ENCODE results near the gene RIT2. TPM values are rescaled to one million over a fixed set of nuclear protein-coding genes. Genes with fewer than 3 reads are reported as not detected.

Gene RIT2
- total and polyA plus RNA-seq, 2 of the 4 experiments (the other 2 are of a cell fraction) = not detected

DNA sequence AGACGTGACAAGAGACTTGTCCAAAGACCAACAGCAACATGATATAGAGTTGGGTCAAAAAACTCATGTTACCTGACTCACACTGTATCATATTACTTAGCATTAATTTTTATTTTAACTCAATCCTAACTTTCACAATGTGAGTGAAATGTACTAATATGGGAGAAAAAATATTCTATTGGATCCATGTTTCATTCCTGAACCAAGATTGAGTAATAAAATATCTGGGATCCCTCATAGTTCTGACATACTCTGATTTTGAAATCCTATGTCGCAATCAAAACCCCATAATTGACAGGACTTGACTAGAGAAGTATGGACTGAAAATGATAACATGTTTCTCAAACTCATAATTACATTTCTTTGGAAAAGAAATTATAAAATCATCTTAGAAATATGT lies 190.4 kb downstream of the RIT2 start:
- CTCF ChIA-PET = no interaction called here
- no CpG with 5 or more reads among the region's 2 CpGs for WGBS, 2 experiments (ENCODE audit: extremely low coverage in 2 of 2, insufficient read length in 1 of 2)

More for the DNA sequence above, 190.4 kb downstream of the RIT2 start:
- TF ChIP-seq, protein P1, sequence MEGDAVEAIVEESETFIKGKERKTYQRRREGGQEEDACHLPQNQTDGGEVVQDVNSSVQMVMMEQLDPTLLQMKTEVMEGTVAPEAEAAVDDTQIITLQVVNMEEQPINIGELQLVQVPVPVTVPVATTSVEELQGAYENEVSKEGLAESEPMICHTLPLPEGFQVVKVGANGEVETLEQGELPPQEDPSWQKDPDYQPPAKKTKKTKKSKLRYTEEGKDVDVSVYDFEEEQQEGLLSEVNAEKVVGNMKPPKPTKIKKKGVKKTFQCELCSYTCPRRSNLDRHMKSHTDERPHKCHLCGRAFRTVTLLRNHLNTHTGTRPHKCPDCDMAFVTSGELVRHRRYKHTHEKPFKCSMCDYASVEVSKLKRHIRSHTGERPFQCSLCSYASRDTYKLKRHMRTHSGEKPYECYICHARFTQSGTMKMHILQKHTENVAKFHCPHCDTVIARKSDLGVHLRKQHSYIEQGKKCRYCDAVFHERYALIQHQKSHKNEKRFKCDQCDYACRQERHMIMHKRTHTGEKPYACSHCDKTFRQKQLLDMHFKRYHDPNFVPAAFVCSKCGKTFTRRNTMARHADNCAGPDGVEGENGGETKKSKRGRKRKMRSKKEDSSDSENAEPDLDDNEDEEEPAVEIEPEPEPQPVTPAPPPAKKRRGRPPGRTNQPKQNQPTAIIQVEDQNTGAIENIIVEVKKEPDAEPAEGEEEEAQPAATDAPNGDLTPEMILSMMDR (conservative IDR thresholded peaks at IDR 0.05; ENCODE audit: low read depth, low read length) = no peak
- no peak for TF ChIP-seq RAD21 (IDR thresholded peaks at IDR 0.05; ENCODE audit: low read length)
- TF ChIP-seq CEBPB (IDR thresholded peaks at IDR 0.05; ENCODE audit: low read depth, low read length) = peak; percentile 58; the same call in 1 of the 2 replicates
- no peak for TF ChIP-seq USF2 (IDR thresholded peaks at IDR 0.05; ENCODE audit: low read depth, low read length)
- no peak for TF ChIP-seq FOS (IDR thresholded peaks at IDR 0.05; ENCODE audit: low read depth, low read length)
- TF ChIP-seq RCOR1 (IDR thresholded peaks at IDR 0.05; ENCODE audit: insufficient replicate concordance, low read length) = no peak
- TF ChIP-seq, protein P2, sequence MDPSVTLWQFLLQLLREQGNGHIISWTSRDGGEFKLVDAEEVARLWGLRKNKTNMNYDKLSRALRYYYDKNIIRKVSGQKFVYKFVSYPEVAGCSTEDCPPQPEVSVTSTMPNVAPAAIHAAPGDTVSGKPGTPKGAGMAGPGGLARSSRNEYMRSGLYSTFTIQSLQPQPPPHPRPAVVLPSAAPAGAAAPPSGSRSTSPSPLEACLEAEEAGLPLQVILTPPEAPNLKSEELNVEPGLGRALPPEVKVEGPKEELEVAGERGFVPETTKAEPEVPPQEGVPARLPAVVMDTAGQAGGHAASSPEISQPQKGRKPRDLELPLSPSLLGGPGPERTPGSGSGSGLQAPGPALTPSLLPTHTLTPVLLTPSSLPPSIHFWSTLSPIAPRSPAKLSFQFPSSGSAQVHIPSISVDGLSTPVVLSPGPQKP (IDR thresholded peaks at IDR 0.05; ENCODE audit: borderline replicate concordance, low read depth, low read length) = no peak
- TF ChIP-seq MAZ (IDR thresholded peaks at IDR 0.05; ENCODE audit: borderline replicate concordance, low read depth, low read length) = no peak
- Histone ChIP-seq H3K14ac (replicated peaks; ENCODE audit: low read depth, low read length) (no peak overlapping the region), H3K18ac (ENCODE audit: low read depth, low read length) (no peak overlapping the region), H4K91ac (ENCODE audit: insufficient read depth, low read depth, low read length) (no peak overlapping the region), H3K36me3 (ENCODE audit: control insufficient read depth, insufficient read depth, low read length) (no peaks in the 10 kb centered on the region), H2BK20ac (ENCODE audit: low read depth, low read length) (no peak overlapping the region), H2AFZ (replicated peaks; ENCODE audit: low read length, poor library complexity) (no peak overlapping the region), H2BK120ac (ENCODE audit: low read depth, low read length) (no peak overlapping the region), H3K79me1 (ENCODE audit: low read depth in 1 of 2, low read length in 2 of 2) (no peaks in the 10 kb centered on the region), H4K20me1 (ENCODE audit: insufficient read depth, low read length) (no peaks in the 10 kb centered on the region), H2BK15ac (ENCODE audit: low read depth, low read length) (no peak overlapping the region), H2BK5ac (ENCODE audit: low read depth, low read length, poor library complexity, severe bottlenecking) (no peak overlapping the region), H3K4me2 (ENCODE audit: low read depth, low read length) (no peak overlapping the region), H3K4ac (ENCODE audit: low read depth, low read length) (no peak overlapping the region), H3K56ac (ENCODE audit: extremely low read depth, insufficient read depth, low read length) (no peak overlapping the region), H2AK5ac (ENCODE audit: low read depth, low read length) (no peak overlapping the region), H3K9me1 (ENCODE audit: insufficient read depth, low read length) (no peaks in the 10 kb centered on the region), H3K4me3 (ENCODE audit: insufficient read depth, low read depth, low read length) (no peak overlapping the region), H3K9me3 (ENCODE audit: control insufficient read depth, insufficient read depth, low read length) (peaks cover 4% of the 10 kb centered on the region), H4K5ac (ENCODE audit: low read depth, low read length) (no peak overlapping the region), H3K23ac (ENCODE audit: low read depth, low read length) (no peak overlapping the region), H3K27me3 (ENCODE audit: control insufficient read depth, insufficient read depth, low read length) (no peaks in the 10 kb centered on the region), H3K4me1 (ENCODE audit: control insufficient read depth, insufficient read depth, low read length) (no peaks in the 10 kb centered on the region), H3K9ac (ENCODE audit: low read depth, low read length) (no peak overlapping the region), H2AK9ac (replicated peaks; ENCODE audit: low read depth, low read length, poor library complexity) (no peak overlapping the region), H4K8ac (ENCODE audit: low read depth in 2 of 2, low read length in 2 of 2) (no peak overlapping the region), H3K27ac (ENCODE audit: insufficient read depth, low read length) (no peak overlapping the region)
- DNase-seq (no peak), ATAC-seq (ENCODE audit: low read depth) (no peak)
- in situ Hi-C loops (cut with MboI; ENCODE audit: low sequenced_read_pairs) = no loop called here
- dilution Hi-C loops (cut with HindIII; ENCODE audit: low sequenced_read_pairs, unreplicated experiment) = no loop called here
- POLR2A ChIA-PET (ENCODE audit: unreplicated experiment) = no interaction called here
- no TSS peak for BruUV-seq (replicated peaks)
- intact Hi-C loops (cut with micrococcal nuclease) = no loop called here
